Breast epithelium (tissue), 4 donors: ENCODE data around the gene TSPYL2. TPM values are rescaled to one million over a fixed set of nuclear protein-coding genes. Genes with fewer than 3 reads are reported as not detected.

Source experiments
- DNase-seq, 2 donors: peaks; one replicate each; pipeline ENCODE4 v3.0.0-alpha.2; 2019; ENCODE audit warnings: low spot score in 2 of 2
- H3K27ac ChIP-seq, 2 donors: fragments of 200-600 bp; sonication (generic) in 1 of 2; one replicate each; pipeline ENCODE4 v1.5.1; 2016 to 2019; ENCODE audit warnings: mild to moderate bottlenecking in 1 of 2
- H3K27me3 ChIP-seq, 2 donors: fragments of 200-600 bp; sonication (generic) in 1 of 2; one replicate each; pipeline versions ENCODE4 v1.5.1 to v1.6.0; 2017 to 2019; ENCODE audit warnings: control low read depth in 1 of 2, mild to moderate bottlenecking in 1 of 2
- H3K36me3 ChIP-seq: fragments of 200-600 bp; one replicate; pipeline ENCODE4 v1.5.1; 2019
- H3K4me1 ChIP-seq, 2 donors: fragments of 200-600 bp; sonication (generic); one replicate each; pipeline ENCODE4 v1.5.1; 2016 to 2019; ENCODE audit warnings: control low read depth in 1 of 2
- H3K4me3 ChIP-seq, 3 donors: fragments of 200-600 bp; sonication (generic); 1 replicate in 2 of 3; 2 replicates in 1 of 3; pipeline ENCODE4 v1.5.1; 2016 to 2019; ENCODE audit warnings: mild to moderate bottlenecking in 3 of 3, moderate library complexity in 2 of 3
- H3K9me3 ChIP-seq, 2 donors: fragments of 200-600 bp; sonication (generic) in 1 of 2; one replicate each; pipeline ENCODE4 v1.5.1; 2016 to 2019; ENCODE audit warnings: control low read depth in 1 of 2
- POLR2A ChIP-seq: fragments of 450-650 bp; IDR thresholded peaks from one replicate; pipeline ENCODE4 v1.6.1; 2016; ENCODE audit warnings: antibody characterized with exemption, mild to moderate bottlenecking, moderate library complexity
- POLR2AphosphoS5 ChIP-seq, 3 donors: sonication (generic); formaldehyde crosslinking; IDR thresholded peaks; one replicate each; pipeline ENCODE4 v1.6.1; 2017; ENCODE audit warnings: antibody characterized with exemption in 3 of 3
- intact Hi-C: fragments of 100-400 bp; cut with DNase I; formaldehyde crosslinking; loops from one replicate; pipeline ENCODE4 v1.15.1; 2023; ENCODE audit warnings: low total_unique reads
- total RNA-seq, 3 donors: library from RNA; depleted of rRNA; stranded (reverse); fragments of >200 nt; gene quantifications; one replicate each; pipeline ENCODE4 v1.1.0, GENCODE V29; 2016
- TF ChIP-seq, protein P1 (sequence below), 3 donors: fragments of 450-650 bp; IDR thresholded peaks; one replicate each; pipeline ENCODE4 v1.5.1; 2016 to 2017; ENCODE audit warnings: antibody characterized with exemption in 3 of 3, mild to moderate bottlenecking in 3 of 3, moderate library complexity in 3 of 3

Gene TSPYL2
- total RNA-seq, 3 donors from 2014 or later = 63.4 to 82.7 (median 76.4) TPM

DNA sequence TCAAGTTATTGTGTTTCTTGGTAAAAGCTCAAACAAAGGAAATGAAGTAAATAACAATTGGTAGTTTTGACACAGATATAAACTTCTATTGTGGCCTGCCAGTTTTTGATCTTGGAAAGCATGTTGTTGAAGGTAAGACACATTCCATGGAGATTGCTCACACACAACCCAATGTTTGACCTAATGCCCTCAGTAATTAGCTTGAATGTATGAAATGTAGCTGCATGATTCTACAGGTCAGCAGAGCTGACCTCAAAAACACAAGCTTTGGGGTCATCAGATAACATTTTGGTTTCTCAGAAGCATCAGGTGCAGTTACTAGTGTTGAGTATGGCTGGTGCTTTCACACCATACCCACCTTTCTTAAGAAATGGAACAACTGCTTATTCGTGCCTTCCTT is 17.1 kb upstream of the TSPYL2 start:
- H3K27ac ChIP-seq = no peak overlapping the region

DNA sequence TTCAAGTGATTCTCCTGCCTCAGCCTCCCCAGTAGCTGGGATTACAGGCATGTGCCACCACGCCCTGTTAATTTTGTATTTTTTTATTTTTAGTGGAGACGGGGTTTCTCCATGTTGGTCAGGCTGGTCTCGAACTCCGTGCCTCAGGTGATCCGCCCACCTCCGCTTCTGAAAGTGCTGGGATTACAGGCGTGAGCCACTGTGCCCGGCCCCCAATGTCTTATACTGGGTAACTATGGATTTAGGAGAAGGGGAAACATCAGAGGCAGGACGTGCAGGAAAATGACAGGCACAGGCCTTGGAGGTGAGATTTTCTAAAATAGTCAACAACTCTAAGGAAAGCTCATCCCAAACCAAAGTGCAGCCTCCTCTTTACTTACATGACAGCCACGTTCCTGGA is 11.1 kb upstream of the TSPYL2 start:
- Histone ChIP-seq H3K4me3 (no peak overlapping the region), H3K4me1 (no peaks in the 10 kb centered on the region), H3K36me3 (no peaks in the 10 kb centered on the region), H3K9me3 (no peaks in the 10 kb centered on the region), H3K27me3 (peaks cover 0 to 41% of the 10 kb centered on the region in 2 donors), H3K27ac (no peak overlapping the region)
- DNase-seq = no peak
- intact Hi-C loops = loop anchor here (5.0 kb wide), 1 partner anchor 361 kb away; the partner anchor contains the start of gene HSD17B10
- no peak for TF ChIP-seq POLR2A
- TF ChIP-seq, protein P1, sequence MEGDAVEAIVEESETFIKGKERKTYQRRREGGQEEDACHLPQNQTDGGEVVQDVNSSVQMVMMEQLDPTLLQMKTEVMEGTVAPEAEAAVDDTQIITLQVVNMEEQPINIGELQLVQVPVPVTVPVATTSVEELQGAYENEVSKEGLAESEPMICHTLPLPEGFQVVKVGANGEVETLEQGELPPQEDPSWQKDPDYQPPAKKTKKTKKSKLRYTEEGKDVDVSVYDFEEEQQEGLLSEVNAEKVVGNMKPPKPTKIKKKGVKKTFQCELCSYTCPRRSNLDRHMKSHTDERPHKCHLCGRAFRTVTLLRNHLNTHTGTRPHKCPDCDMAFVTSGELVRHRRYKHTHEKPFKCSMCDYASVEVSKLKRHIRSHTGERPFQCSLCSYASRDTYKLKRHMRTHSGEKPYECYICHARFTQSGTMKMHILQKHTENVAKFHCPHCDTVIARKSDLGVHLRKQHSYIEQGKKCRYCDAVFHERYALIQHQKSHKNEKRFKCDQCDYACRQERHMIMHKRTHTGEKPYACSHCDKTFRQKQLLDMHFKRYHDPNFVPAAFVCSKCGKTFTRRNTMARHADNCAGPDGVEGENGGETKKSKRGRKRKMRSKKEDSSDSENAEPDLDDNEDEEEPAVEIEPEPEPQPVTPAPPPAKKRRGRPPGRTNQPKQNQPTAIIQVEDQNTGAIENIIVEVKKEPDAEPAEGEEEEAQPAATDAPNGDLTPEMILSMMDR (IDR thresholded peaks at IDR 0.05) = no peak
- no peak for TF ChIP-seq POLR2AphosphoS5 (IDR thresholded peaks at IDR 0.05)

More for the DNA sequence above, 17.1 kb upstream of the TSPYL2 start:
- Histone ChIP-seq H3K36me3 (no peaks in the 10 kb centered on the region), H3K4me3 (no peak overlapping the region), H3K27me3 (peaks cover 0 to 33% of the 10 kb centered on the region in 2 donors), H3K4me1 (no peaks in the 10 kb centered on the region), H3K9me3 (no peaks in the 10 kb centered on the region)
- no peak for DNase-seq
- intact Hi-C loops = no loop called here
- TF ChIP-seq, protein P1 (IDR thresholded peaks at IDR 0.05) = no peak
- TF ChIP-seq POLR2AphosphoS5 (IDR thresholded peaks at IDR 0.05) (no peak), POLR2A (no peak)

DNA sequence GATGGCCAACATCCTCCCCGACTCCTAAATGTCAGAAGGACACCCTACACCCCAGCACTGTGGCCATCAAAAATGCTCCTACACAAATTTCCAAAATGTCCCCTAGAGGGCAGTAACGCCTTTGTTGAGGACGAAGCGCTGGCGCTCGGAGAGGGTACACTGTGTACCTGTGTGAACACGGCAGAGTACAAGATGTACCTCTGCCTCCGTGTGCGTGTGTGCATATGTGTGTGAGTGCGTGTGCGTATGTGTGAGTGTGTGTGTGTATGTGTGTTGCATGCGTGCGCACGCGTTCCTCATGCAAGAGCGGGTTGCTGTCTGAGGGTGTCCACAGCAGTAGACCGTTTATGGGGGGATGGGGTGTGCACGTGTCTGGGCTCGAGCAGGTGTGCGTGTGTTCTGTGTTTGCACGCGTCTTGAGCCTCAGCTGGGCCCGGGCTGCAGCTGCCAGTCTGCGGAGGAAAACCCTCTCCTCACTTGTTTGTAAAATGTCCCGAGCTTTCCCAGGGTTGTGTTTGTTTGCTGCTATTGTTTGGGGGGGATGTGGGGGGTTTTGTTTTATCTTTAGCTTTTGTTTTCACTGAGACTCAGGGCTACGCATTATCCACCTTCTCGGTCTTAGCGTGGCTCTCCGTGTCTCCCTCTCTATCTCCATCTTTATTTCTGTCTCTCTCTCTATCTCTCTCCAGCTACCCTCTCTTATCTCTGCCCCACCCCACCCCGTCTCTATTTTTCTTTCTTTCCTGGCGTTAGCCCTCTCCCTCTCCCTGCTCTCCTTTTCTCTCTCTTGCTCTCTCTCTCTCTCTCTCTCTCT is 10.4 kb upstream of the TSPYL2 start:
- Histone ChIP-seq H3K4me1 (no peaks in the 10 kb centered on the region), H3K27me3 (peaks cover 0 to 39% of the 10 kb centered on the region in 2 donors), H3K36me3 (no peaks in the 10 kb centered on the region), H3K4me3 (peak overlapping the region; percentile 30 to 61 (median 45)), H3K27ac (peak overlapping the region; percentile 1 to 72), H3K9me3 (no peaks in the 10 kb centered on the region)
- TF ChIP-seq, protein P1 (IDR thresholded peaks at IDR 0.05) = peak; percentile 27 to 72 (median 54)
- no peak for TF ChIP-seq POLR2A
- TF ChIP-seq POLR2AphosphoS5 (IDR thresholded peaks at IDR 0.05) = peak; percentile 87 to 96 (median 90)
- intact Hi-C loops = loop anchor here (5.0 kb wide), 1 partner anchor 360 kb away; the partner anchor contains the start of gene HSD17B10
- peak in 1 of 2 donors; percentile 76 for DNase-seq

DNA sequence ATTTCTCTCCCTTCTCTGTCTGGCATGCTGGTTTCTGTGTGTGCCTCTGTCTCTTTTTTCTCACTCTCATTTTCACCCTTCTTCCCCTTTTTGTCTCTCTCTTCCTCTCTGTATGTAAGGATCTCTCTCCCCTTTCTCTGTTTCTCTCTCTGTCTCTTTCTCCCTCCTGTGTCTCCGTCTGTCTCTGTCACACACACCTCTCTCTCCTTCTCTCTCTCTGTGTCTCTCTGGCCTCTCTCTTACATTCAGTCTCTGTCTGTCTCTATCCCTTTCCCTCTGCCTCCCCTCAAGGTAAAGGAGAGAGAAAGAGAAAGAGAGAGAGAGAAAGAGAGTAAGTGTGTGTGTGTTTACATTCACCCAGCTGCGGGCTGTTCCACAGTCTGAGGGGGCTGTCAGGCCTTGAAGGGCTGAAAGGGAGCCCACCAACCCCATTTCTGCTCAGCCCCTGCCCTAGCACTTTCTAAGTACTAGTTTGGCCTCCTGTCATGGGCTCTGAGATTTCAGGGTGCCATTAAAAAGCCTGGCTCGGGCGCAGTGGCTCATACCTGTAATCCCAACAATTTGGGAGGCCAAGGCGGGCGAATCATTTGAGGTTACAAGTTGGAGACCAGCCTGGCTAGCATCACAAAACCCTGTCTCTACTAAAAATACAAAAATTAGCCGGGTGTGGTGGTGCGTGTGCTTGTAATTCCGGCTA is 9.6 kb upstream of the TSPYL2 start:
- Histone ChIP-seq H3K36me3 (no peaks in the 10 kb centered on the region), H3K4me3 (peak overlapping the region in 1 of 3 donors; percentile 45), H3K27ac (peak overlapping the region; percentile 48 to 72), H3K9me3 (no peaks in the 10 kb centered on the region), H3K27me3 (peaks cover 0 to 35% of the 10 kb centered on the region in 2 donors), H3K4me1 (no peaks in the 10 kb centered on the region)
- intact Hi-C loops = loop anchor here (5.0 kb wide), 1 partner anchor 360 kb away; the partner anchor contains the start of gene HSD17B10
- TF ChIP-seq POLR2A (no peak), POLR2AphosphoS5 (IDR thresholded peaks at IDR 0.05) (no peak)
- TF ChIP-seq, protein P1 (IDR thresholded peaks at IDR 0.05) = no peak
- DNase-seq = no peak
